ENCODE measurements around the gene CIC. TPM values are rescaled to one million over a fixed set of nuclear protein-coding genes. Genes with fewer than 3 reads are reported as not detected.

The CIC gene
- total and polyA plus RNA-seq, 9 of the 15 experiments (the other 6 are each of a cell fraction or from before 2014, with no cell fraction given), result 0.07 to 44.7 (median 8.6) TPM

- TF ChIP-seq ZHX1 (conservative IDR thresholded peaks at IDR 0.05; ENCODE audit: low read length) (no peak), ZNF23 (CRISPR knock-in tag; IDR thresholded peaks at IDR 0.05) (no peak), RAD21 (CRISPR knock-in tag; conservative IDR thresholded peaks at IDR 0.05 in 1 of 2, IDR thresholded peaks at IDR 0.05 in 1 of 2) (no peak), ZZZ3 (IDR thresholded peaks at IDR 0.05) (no peak), SIN3B (IDR thresholded peaks at IDR 0.05; ENCODE audit: low read depth) (no peak), KDM2B (CRISPR knock-in tag; IDR thresholded peaks at IDR 0.05) (no peak), NEUROD1 (IDR thresholded peaks at IDR 0.05; ENCODE audit: borderline replicate concordance, low read depth, low read length, partially characterized antibody) (peak; percentile 62), ZBTB11 (CRISPR knock-in tag; IDR thresholded peaks at IDR 0.05) (peak in 1 of 3 experiments; percentile 84; a peak in 2 of 6 replicates), IFI16 (CRISPR knock-in tag; IDR thresholded peaks at IDR 0.05) (no peak), E2F1 (CRISPR knock-in tag; IDR thresholded peaks at IDR 0.05) (peak; percentile 88), ZNF165 (CRISPR knock-in tag; IDR thresholded peaks at IDR 0.05; ENCODE audit: borderline replicate concordance) (no peak), CBFA2T3 (IDR thresholded peaks at IDR 0.05) (no peak), LEF1 (IDR thresholded peaks at IDR 0.05) (peak; percentile 89), ZKSCAN8 (CRISPR knock-in tag; IDR thresholded peaks at IDR 0.05) (no peak), RFX5 (IDR thresholded peaks at IDR 0.05; ENCODE audit: low read depth, low read length) (peak; percentile 84)
- TF ChIP-seq, protein P1, sequence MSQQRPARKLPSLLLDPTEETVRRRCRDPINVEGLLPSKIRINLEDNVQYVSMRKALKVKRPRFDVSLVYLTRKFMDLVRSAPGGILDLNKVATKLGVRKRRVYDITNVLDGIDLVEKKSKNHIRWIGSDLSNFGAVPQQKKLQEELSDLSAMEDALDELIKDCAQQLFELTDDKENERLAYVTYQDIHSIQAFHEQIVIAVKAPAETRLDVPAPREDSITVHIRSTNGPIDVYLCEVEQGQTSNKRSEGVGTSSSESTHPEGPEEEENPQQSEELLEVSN (IDR thresholded peaks at IDR 0.05; ENCODE audit: borderline replicate concordance in 1 of 2, extremely low read depth in 1 of 2, insufficient read depth in 1 of 2, insufficient read length in 1 of 2, low read depth in 1 of 2, low read length in 1 of 2, poor library complexity in 1 of 2, severe bottlenecking in 1 of 2), result peak in 1 of 2 experiments; percentile 61
- TF ChIP-seq, protein P2, sequence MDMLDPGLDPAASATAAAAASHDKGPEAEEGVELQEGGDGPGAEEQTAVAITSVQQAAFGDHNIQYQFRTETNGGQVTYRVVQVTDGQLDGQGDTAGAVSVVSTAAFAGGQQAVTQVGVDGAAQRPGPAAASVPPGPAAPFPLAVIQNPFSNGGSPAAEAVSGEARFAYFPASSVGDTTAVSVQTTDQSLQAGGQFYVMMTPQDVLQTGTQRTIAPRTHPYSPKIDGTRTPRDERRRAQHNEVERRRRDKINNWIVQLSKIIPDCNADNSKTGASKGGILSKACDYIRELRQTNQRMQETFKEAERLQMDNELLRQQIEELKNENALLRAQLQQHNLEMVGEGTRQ (CRISPR knock-in tag; IDR thresholded peaks at IDR 0.05), result peak; percentile 81
Measured at GRCh38 chr19:42268142-42268703, 829 bp upstream of the CIC start (continued).
